IMR-90 (cell line): ENCODE results near the gene NCF2. TPM values are rescaled to one million over a fixed set of nuclear protein-coding genes. Genes with fewer than 3 reads are reported as not detected.

Experiments used
- ATAC-seq: fragments of 200-7000 bp; cut with Tn5 transposase; 2 replicates; pipeline ENCODE4 v1.9.1; 2020; ENCODE audit warnings: low read depth, mild to moderate bottlenecking, moderate library complexity
- BruUV-seq: library from RNA; stranded (reverse); fragments of 400-500 nt; replicated peaks from 2 replicates; lab custom pipeline; 2021; lab: Mats Ljungman, UMichigan
- CTCF ChIA-PET: fragments of 300-600 bp; formaldehyde crosslinking; extraction: SDS; loops from one replicate; lab custom pipeline; 2021; ENCODE audit warnings: antibody characterized with exemption; lab: Yijun Ruan, JAX
- POLR2A ChIA-PET: fragments of 300-600 bp; sonication (Branson Sonifier 250); formaldehyde crosslinking; loops from one replicate; lab custom pipeline; 2022; ENCODE audit warnings: antibody characterized with exemption; ENCODE audit not compliant: unreplicated experiment; lab: Charles Lee
- DNase-seq: peaks from one replicate; pipeline ENCODE4 v3.0.0; 2013
- H2AFZ ChIP-seq: replicated peaks from 2 replicates; pipeline ENCODE3; 2013; ENCODE audit warnings: low read length, mild to moderate bottlenecking; ENCODE audit not compliant: poor library complexity
- H2AK5ac ChIP-seq: 2 replicates; pipeline ENCODE4 v1.6.1; 2013; ENCODE audit warnings: low read depth, low read length, inconsistent platforms
- H2AK9ac ChIP-seq: replicated peaks from 2 replicates; pipeline ENCODE3; 2013; ENCODE audit warnings: mild to moderate bottlenecking, low read depth, low read length, moderate library complexity; ENCODE audit not compliant: poor library complexity
- H2BK120ac ChIP-seq: 2 replicates; pipeline ENCODE4 v1.6.1; 2013; ENCODE audit warnings: low read depth, low read length, inconsistent platforms
- H2BK15ac ChIP-seq: 3 replicates; pipeline ENCODE4 v1.6.1; 2013; ENCODE audit warnings: low read depth, low read length, inconsistent platforms
- H2BK20ac ChIP-seq: 2 replicates; pipeline ENCODE4 v1.6.1; 2013; ENCODE audit warnings: low read depth, mild to moderate bottlenecking, inconsistent platforms, low read length, moderate library complexity
- H2BK5ac ChIP-seq: 2 replicates; pipeline ENCODE4 v1.6.1; 2013; ENCODE audit warnings: mild to moderate bottlenecking, low read depth, low read length, inconsistent platforms; ENCODE audit not compliant: poor library complexity, severe bottlenecking
- H3K14ac ChIP-seq: replicated peaks from 2 replicates; pipeline ENCODE4 v1.6.1; 2013; ENCODE audit warnings: low read depth, low read length, inconsistent platforms
- H3K18ac ChIP-seq: 2 replicates; pipeline ENCODE4 v1.6.1; 2013; ENCODE audit warnings: low read depth, low read length, control low read depth
- H3K23ac ChIP-seq: 2 replicates; pipeline ENCODE4 v1.6.1; 2013; ENCODE audit warnings: low read depth, low read length, inconsistent platforms
- H3K27ac ChIP-seq: 2 replicates; pipeline ENCODE4 v1.5.1; 2013; ENCODE audit warnings: mild to moderate bottlenecking, control low read depth, low read length; ENCODE audit not compliant: insufficient read depth
- H3K27me3 ChIP-seq: 2 replicates; pipeline ENCODE4 v1.6.1; 2013; ENCODE audit warnings: low read length; ENCODE audit not compliant: control insufficient read depth, insufficient read depth
- H3K36me3 ChIP-seq: 2 replicates; pipeline ENCODE4 v1.6.1; 2013; ENCODE audit warnings: low read length, mixed read lengths; ENCODE audit not compliant: control insufficient read depth, insufficient read depth
- H3K4ac ChIP-seq: 2 replicates; pipeline ENCODE4 v1.6.1; 2013; ENCODE audit warnings: low read depth, low read length, inconsistent platforms
- H3K4me1 ChIP-seq: 2 replicates; pipeline ENCODE4 v1.6.1; 2013; ENCODE audit warnings: low read length, mixed read lengths; ENCODE audit not compliant: control insufficient read depth, insufficient read depth
- H3K4me2 ChIP-seq: 2 replicates; pipeline ENCODE4 v1.6.1; 2013; ENCODE audit warnings: low read depth, mild to moderate bottlenecking, control low read depth, low read length, moderate library complexity
- H3K4me3 ChIP-seq: 2 replicates; pipeline ENCODE4 v1.5.1; 2013; ENCODE audit warnings: low read depth, mild to moderate bottlenecking, control low read depth, low read length, moderate library complexity; ENCODE audit not compliant: insufficient read depth
- H3K56ac ChIP-seq: 2 replicates; pipeline ENCODE4 v1.6.1; 2013; ENCODE audit warnings: low read length, inconsistent platforms; ENCODE audit not compliant: insufficient read depth; ENCODE audit errors: extremely low read depth
- H3K79me1 ChIP-seq, 2 experiments: 2 replicates each; pipeline ENCODE4 v1.6.1; 2013; ENCODE audit warnings: low read length in 2 of 2, inconsistent platforms in 1 of 2, low read depth in 1 of 2
- H3K9ac ChIP-seq: 2 replicates; pipeline ENCODE4 v1.6.1; 2013; ENCODE audit warnings: low read depth, low read length, control low read depth
- H3K9me1 ChIP-seq: 2 replicates; pipeline ENCODE4 v1.6.1; 2013; ENCODE audit warnings: low read length, inconsistent platforms; ENCODE audit not compliant: insufficient read depth
- H3K9me3 ChIP-seq: 2 replicates; pipeline ENCODE4 v1.6.1; 2013; ENCODE audit warnings: low read length; ENCODE audit not compliant: control insufficient read depth, insufficient read depth
- H4K20me1 ChIP-seq: 2 replicates; pipeline ENCODE4 v1.6.1; 2013; ENCODE audit warnings: low read length, inconsistent platforms; ENCODE audit not compliant: insufficient read depth
- H4K5ac ChIP-seq: 2 replicates; pipeline ENCODE4 v1.6.1; 2013; ENCODE audit warnings: mild to moderate bottlenecking, low read depth, low read length, control low read depth
- H4K8ac ChIP-seq, 2 experiments: 2 replicates each; pipeline ENCODE4 v1.6.1; 2013; ENCODE audit warnings: low read depth in 2 of 2, low read length in 2 of 2, control low read depth in 1 of 2, inconsistent platforms in 1 of 2
- H4K91ac ChIP-seq: 2 replicates; pipeline ENCODE4 v1.6.1; 2013; ENCODE audit warnings: low read depth, low read length, inconsistent platforms; ENCODE audit not compliant: insufficient read depth
- CHD1 ChIP-seq: IDR thresholded peaks from 2 replicates; pipeline ENCODE4 v1.6.1; 2012; ENCODE audit warnings: low read depth, low read length, improper control_type of control experiment
- FOS ChIP-seq: fragments of 150-350 bp; IDR thresholded peaks from 2 replicates; pipeline ENCODE4 v1.6.1; 2016; ENCODE audit warnings: low read depth, low read length
- MAFK ChIP-seq: IDR thresholded peaks from 2 replicates; pipeline ENCODE4 v1.6.1; 2012; ENCODE audit warnings: low read depth, low read length, improper control_type of control experiment
- MAZ ChIP-seq: IDR thresholded peaks from 2 replicates; pipeline ENCODE4 v1.6.1; 2012; ENCODE audit warnings: low read depth, mild to moderate bottlenecking, low read length, improper control_type of control experiment, moderate library complexity, borderline replicate concordance
- POLR2A ChIP-seq: IDR thresholded peaks from 2 replicates; pipeline ENCODE4 v1.6.1; 2012; ENCODE audit warnings: mild to moderate bottlenecking, low read depth, low read length
- RAD21 ChIP-seq: IDR thresholded peaks from 2 replicates; pipeline ENCODE4 v1.6.1; 2012; ENCODE audit warnings: low read length, improper control_type of control experiment
- RCOR1 ChIP-seq: IDR thresholded peaks from 2 replicates; pipeline ENCODE4 v1.6.1; 2012; ENCODE audit warnings: mild to moderate bottlenecking, low read length, improper control_type of control experiment; ENCODE audit not compliant: insufficient replicate concordance
- RFX5 ChIP-seq: IDR thresholded peaks from 2 replicates; pipeline ENCODE4 v1.8.0; 2012; ENCODE audit warnings: low read depth, mild to moderate bottlenecking, low read length, moderate library complexity
- SMC3 ChIP-seq: fragments of 150-350 bp; IDR thresholded peaks from 2 replicates; pipeline ENCODE4 v1.6.1; 2016; ENCODE audit warnings: low read depth, mild to moderate bottlenecking, antibody characterized with exemption, low read length, moderate library complexity
- WGBS, 2 experiments: methylation state at CpG; one replicate each; pipeline versions ENCODE4 v1.1.5 to v1.1.7; 2013; ENCODE audit warnings: missing lambda C conversion rate in 2 of 2; ENCODE audit not compliant: insufficient read length in 1 of 2; ENCODE audit errors: extremely low coverage in 2 of 2; 5-methylcytosine and 5-hydroxymethylcytosine counted together
- dilution Hi-C: fragments of 300-500 bp; cut with HindIII; formaldehyde crosslinking; loops from one replicate; pipeline ENCODE4 v1.14.3; 2018; ENCODE audit warnings: low sequenced_read_pairs; ENCODE audit not compliant: unreplicated experiment
- in situ Hi-C: fragments of 300-500 bp; cut with MboI; formaldehyde crosslinking; loops from 3 replicates; pipeline ENCODE4 v1.14.3; 2019; ENCODE audit warnings: low sequenced_read_pairs, inconsistent platforms, mixed read lengths
- intact Hi-C: fragments of 100-400 bp; cut with micrococcal nuclease; formaldehyde crosslinking; loops from 2 replicates; pipeline ENCODE4 v1.10.0; 2022
- polyA plus RNA-seq, 3 experiments: library from polyadenylated mRNA; depleted of rRNA; stranded (reverse); fragments of >200 nt; gene quantifications; 2 replicates each; pipeline ENCODE4 v1.2.3, GENCODE V29; 2012; ENCODE audit warnings: low replicate concordance in 1 of 3
- total RNA-seq: library from RNA; depleted of rRNA; stranded (reverse); fragments of >200 nt; gene quantifications from 2 replicates; pipeline ENCODE4 v1.2.3, GENCODE V29; 2012
- TF ChIP-seq, protein P1 (sequence below): conservative IDR thresholded peaks from 2 replicates; pipeline ENCODE4 v1.5.1; 2012; ENCODE audit warnings: mild to moderate bottlenecking, low read depth, low read length, improper control_type of control experiment

The NCF2 gene
- total and polyA plus RNA-seq, 2 of the 4 experiments (the other 2 are of a cell fraction): 3.2 to 4.2 TPM

GRCh38 chr1:183520379-183520778, 69.9 kb downstream of the NCF2 start:
- Histone ChIP-seq H3K27ac (no peak overlapping the region), H3K18ac (no peak overlapping the region), H4K8ac (no peak overlapping the region), H3K36me3 (peaks cover 9% of the 10 kb centered on the region), H2AK9ac (no peak overlapping the region), H3K9me3 (no peaks in the 10 kb centered on the region), H3K9ac (no peak overlapping the region), H3K23ac (no peak overlapping the region), H3K4me3 (no peak overlapping the region), H2BK15ac (no peak overlapping the region), H3K14ac (no peak overlapping the region), H4K91ac (no peak overlapping the region), H3K4me2 (no peak overlapping the region), H3K4ac (no peak overlapping the region), H2AFZ (no peak overlapping the region), H3K79me1 (peaks cover 11 to 22% of the 10 kb centered on the region in 2 experiments), H3K56ac (no peak overlapping the region), H4K20me1 (no peaks in the 10 kb centered on the region; the same call in 1 of the 2 replicates), H2BK120ac (no peak overlapping the region), H3K4me1 (peaks cover 2% of the 10 kb centered on the region; the same call in 1 of the 2 replicates), H2BK5ac (no peak overlapping the region), H3K27me3 (no peaks in the 10 kb centered on the region), H4K5ac (no peak overlapping the region), H2BK20ac (no peak overlapping the region), H2AK5ac (no peak overlapping the region), H3K9me1 (peaks cover 5% of the 10 kb centered on the region)
- no TSS peak for BruUV-seq
- CTCF ChIA-PET: interaction anchor here (0.6 kb wide), 1 partner anchor 89 kb away, joined by 3 read pairs; no protein-coding TSS in a partner anchor
- WGBS, 2 experiments: no CpG with 5 or more reads among the region's 1 CpG
- POLR2A ChIA-PET: no interaction called here
- dilution Hi-C loops (no loop called here), in situ Hi-C loops (no loop called here), intact Hi-C loops (no loop called here)
- TF ChIP-seq RAD21 (no peak), RCOR1 (no peak), CHD1 (no peak), SMC3 (no peak), FOS (no peak), RFX5 (no peak), MAFK (no peak), POLR2A (no peak), MAZ (no peak)
- TF ChIP-seq, protein P1, sequence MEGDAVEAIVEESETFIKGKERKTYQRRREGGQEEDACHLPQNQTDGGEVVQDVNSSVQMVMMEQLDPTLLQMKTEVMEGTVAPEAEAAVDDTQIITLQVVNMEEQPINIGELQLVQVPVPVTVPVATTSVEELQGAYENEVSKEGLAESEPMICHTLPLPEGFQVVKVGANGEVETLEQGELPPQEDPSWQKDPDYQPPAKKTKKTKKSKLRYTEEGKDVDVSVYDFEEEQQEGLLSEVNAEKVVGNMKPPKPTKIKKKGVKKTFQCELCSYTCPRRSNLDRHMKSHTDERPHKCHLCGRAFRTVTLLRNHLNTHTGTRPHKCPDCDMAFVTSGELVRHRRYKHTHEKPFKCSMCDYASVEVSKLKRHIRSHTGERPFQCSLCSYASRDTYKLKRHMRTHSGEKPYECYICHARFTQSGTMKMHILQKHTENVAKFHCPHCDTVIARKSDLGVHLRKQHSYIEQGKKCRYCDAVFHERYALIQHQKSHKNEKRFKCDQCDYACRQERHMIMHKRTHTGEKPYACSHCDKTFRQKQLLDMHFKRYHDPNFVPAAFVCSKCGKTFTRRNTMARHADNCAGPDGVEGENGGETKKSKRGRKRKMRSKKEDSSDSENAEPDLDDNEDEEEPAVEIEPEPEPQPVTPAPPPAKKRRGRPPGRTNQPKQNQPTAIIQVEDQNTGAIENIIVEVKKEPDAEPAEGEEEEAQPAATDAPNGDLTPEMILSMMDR: no peak
- DNase-seq: no peak
- no peak for ATAC-seq
